ENCODE data around the gene PLA2G1B.

PLA2G1B gene

GRCh38 chr12:120327593-120327992 lies at the start of gene PLA2G1B:
PLA2G1B (minus strand) TSS chr12:120327779; CDS start chr12:120327753, 26 bp downstream.
- Histone ChIP-seq H3K4me1 (ENCODE audit: insufficient read depth, poor library complexity, severe bottlenecking) (no peaks in the 10 kb centered on the region), H3K9me3 (ENCODE audit: severe bottlenecking) (no peaks in the 10 kb centered on the region), H3K27me3 (ENCODE audit: insufficient read depth, poor library complexity, severe bottlenecking) (no peaks in the 10 kb centered on the region), H3K36me3 (ENCODE audit: low read depth) (no peaks in the 10 kb centered on the region), H3K4me3 (ENCODE audit: severe bottlenecking) (no peak within 1 kb of the TSS), H3K27ac (ENCODE audit: poor library complexity, severe bottlenecking) (no peak within 1 kb of the TSS)
- TF ChIP-seq CTCF (IDR thresholded peaks at IDR 0.05; ENCODE audit: poor library complexity, severe bottlenecking), result no peak
- ATAC-seq (ENCODE audit: low read depth), result no peak
- no peak for DNase-seq (ENCODE audit: low spot score)

GRCh38 chr12:120376934-120377572 lies 49.5 kb upstream of the PLA2G1B start:
- Histone ChIP-seq H3K36me3 (ENCODE audit: low read depth) (no peaks in the 10 kb centered on the region), H3K27me3 (ENCODE audit: insufficient read depth, poor library complexity, severe bottlenecking) (peaks cover 9% of the 10 kb centered on the region), H3K4me3 (ENCODE audit: severe bottlenecking) (no peak overlapping the region), H3K27ac (ENCODE audit: poor library complexity, severe bottlenecking) (no peak overlapping the region), H3K9me3 (ENCODE audit: severe bottlenecking) (no peaks in the 10 kb centered on the region), H3K4me1 (ENCODE audit: insufficient read depth, poor library complexity, severe bottlenecking) (no peaks in the 10 kb centered on the region)
- DNase-seq (ENCODE audit: low spot score), result no peak
- no peak for TF ChIP-seq CTCF (IDR thresholded peaks at IDR 0.05; ENCODE audit: poor library complexity, severe bottlenecking)
- ATAC-seq (ENCODE audit: low read depth), result no peak

GRCh38 chr12:120376416-120376815 lies 48.8 kb upstream of the PLA2G1B start:
- Histone ChIP-seq H3K27me3 (ENCODE audit: insufficient read depth, poor library complexity, severe bottlenecking) (peaks cover 15% of the 10 kb centered on the region), H3K4me3 (ENCODE audit: severe bottlenecking) (no peak overlapping the region), H3K9me3 (ENCODE audit: severe bottlenecking) (no peaks in the 10 kb centered on the region), H3K36me3 (ENCODE audit: low read depth) (no peaks in the 10 kb centered on the region), H3K4me1 (ENCODE audit: insufficient read depth, poor library complexity, severe bottlenecking) (no peaks in the 10 kb centered on the region), H3K27ac (ENCODE audit: poor library complexity, severe bottlenecking) (no peak overlapping the region)
- peak; percentile 68; the same call in 2 of the 3 replicates for ATAC-seq (ENCODE audit: low read depth)
- TF ChIP-seq CTCF (IDR thresholded peaks at IDR 0.05; ENCODE audit: poor library complexity, severe bottlenecking), result no peak
- DNase-seq (ENCODE audit: low spot score), result no peak

GRCh38 chr12:120376009-120376408 lies 48.4 kb upstream of the PLA2G1B start:
- Histone ChIP-seq H3K9me3 (ENCODE audit: severe bottlenecking) (no peaks in the 10 kb centered on the region), H3K4me1 (ENCODE audit: insufficient read depth, poor library complexity, severe bottlenecking) (no peaks in the 10 kb centered on the region), H3K36me3 (ENCODE audit: low read depth) (no peaks in the 10 kb centered on the region), H3K27ac (ENCODE audit: poor library complexity, severe bottlenecking) (no peak overlapping the region), H3K4me3 (ENCODE audit: severe bottlenecking) (no peak overlapping the region), H3K27me3 (ENCODE audit: insufficient read depth, poor library complexity, severe bottlenecking) (peaks cover 20% of the 10 kb centered on the region)
- ATAC-seq (ENCODE audit: low read depth) (peak; percentile 69; the same call in 1 of the 3 replicates), DNase-seq (ENCODE audit: low spot score) (no peak)
- TF ChIP-seq CTCF (IDR thresholded peaks at IDR 0.05; ENCODE audit: poor library complexity, severe bottlenecking), result no peak

- H3K4me3 ChIP-seq (ENCODE audit: severe bottlenecking), result no peak overlapping the region
- ATAC-seq (ENCODE audit: low read depth) (no peak), DNase-seq (ENCODE audit: low spot score) (no peak)
- no peaks in the 10 kb centered on the region for H3K9me3 ChIP-seq (ENCODE audit: severe bottlenecking)
- H3K36me3 ChIP-seq (ENCODE audit: low read depth), result no peaks in the 10 kb centered on the region
- no peak for TF ChIP-seq CTCF (IDR thresholded peaks at IDR 0.05; ENCODE audit: poor library complexity, severe bottlenecking)
- peaks cover 36% of the 10 kb centered on the region for H3K27me3 ChIP-seq (ENCODE audit: insufficient read depth, poor library complexity, severe bottlenecking)
- H3K4me1 ChIP-seq (ENCODE audit: insufficient read depth, poor library complexity, severe bottlenecking), result no peaks in the 10 kb centered on the region
- H3K27ac ChIP-seq (ENCODE audit: poor library complexity, severe bottlenecking), result no peak overlapping the region
Measured at GRCh38 chr12:120373683-120374082, 46.1 kb upstream of the PLA2G1B start.
